ENCODE data around the gene TJP2.

DNA sequence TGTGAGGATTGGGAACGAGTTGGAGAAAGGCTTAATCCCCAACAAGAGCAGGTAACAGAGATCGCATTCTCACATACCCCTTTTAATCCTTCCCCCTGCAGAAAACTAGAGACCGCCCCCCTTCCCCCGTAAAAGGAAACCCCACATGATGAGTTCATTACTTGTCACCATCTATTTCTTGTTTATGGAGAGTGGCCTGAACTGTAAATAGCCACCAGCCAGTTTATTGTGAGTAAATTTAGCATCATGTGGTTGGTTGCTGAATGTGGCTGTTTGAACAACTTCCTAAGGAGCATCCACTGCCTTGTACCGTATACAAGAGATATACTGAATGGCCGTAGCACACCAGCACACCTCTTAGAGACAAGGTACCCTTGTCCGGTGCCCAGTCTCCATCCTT, 62.1 kb downstream of the TJP2 start:
- TF ChIP-seq, protein P1, sequence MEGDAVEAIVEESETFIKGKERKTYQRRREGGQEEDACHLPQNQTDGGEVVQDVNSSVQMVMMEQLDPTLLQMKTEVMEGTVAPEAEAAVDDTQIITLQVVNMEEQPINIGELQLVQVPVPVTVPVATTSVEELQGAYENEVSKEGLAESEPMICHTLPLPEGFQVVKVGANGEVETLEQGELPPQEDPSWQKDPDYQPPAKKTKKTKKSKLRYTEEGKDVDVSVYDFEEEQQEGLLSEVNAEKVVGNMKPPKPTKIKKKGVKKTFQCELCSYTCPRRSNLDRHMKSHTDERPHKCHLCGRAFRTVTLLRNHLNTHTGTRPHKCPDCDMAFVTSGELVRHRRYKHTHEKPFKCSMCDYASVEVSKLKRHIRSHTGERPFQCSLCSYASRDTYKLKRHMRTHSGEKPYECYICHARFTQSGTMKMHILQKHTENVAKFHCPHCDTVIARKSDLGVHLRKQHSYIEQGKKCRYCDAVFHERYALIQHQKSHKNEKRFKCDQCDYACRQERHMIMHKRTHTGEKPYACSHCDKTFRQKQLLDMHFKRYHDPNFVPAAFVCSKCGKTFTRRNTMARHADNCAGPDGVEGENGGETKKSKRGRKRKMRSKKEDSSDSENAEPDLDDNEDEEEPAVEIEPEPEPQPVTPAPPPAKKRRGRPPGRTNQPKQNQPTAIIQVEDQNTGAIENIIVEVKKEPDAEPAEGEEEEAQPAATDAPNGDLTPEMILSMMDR (IDR thresholded peaks at IDR 0.05; ENCODE audit: low read length): no peak
- TF ChIP-seq EZH2 (IDR thresholded peaks at IDR 0.05; ENCODE audit: borderline replicate concordance, low read length): no peak
